ENCODE results near the gene DAPK2.

- TF ChIP-seq CTCF (IDR thresholded peaks at IDR 0.05; ENCODE audit: insufficient read depth, low read length): no peak
- no peak for TF ChIP-seq POLR2AphosphoS5 (IDR thresholded peaks at IDR 0.05; ENCODE audit: low read depth)
- no peak for TF ChIP-seq REST (IDR thresholded peaks at IDR 0.05; ENCODE audit: insufficient replicate concordance, low read depth)
- TF ChIP-seq SPI1 (IDR thresholded peaks at IDR 0.05; ENCODE audit: borderline replicate concordance, low read depth): no peak
These were observed 156.5 kb downstream of the DAPK2 start for GRCh38 chr15:63889831-63890230.

Measured in HL-60 (cell line).